GM12878 (cell line): ENCODE data around the gene IFNL1.
A peak's percentile ranks its signal among the peaks of the same experiment; 100 is the strongest.

Experiments used
- CEBPB ChIP-seq, 2 experiments: fragments of 150-350 bp in 1 of 2; IDR thresholded peaks; 2 replicates each; pipeline ENCODE4 v1.6.1; 2012 to 2014; ENCODE audit warnings: low read depth in 2 of 2, low read length in 2 of 2, borderline replicate concordance in 1 of 2, inconsistent platforms in 1 of 2
- CREM ChIP-seq: IDR thresholded peaks from 2 replicates; pipeline ENCODE4 v1.6.1; 2014; ENCODE audit warnings: antibody characterized with exemption, low read depth
- EZH2 ChIP-seq: IDR thresholded peaks from 2 replicates; pipeline ENCODE4 v1.6.1; 2012; ENCODE audit warnings: low read depth, mild to moderate bottlenecking, control low read depth, inconsistent platforms, low read length, borderline replicate concordance; ENCODE audit not compliant: control insufficient read depth
- NR2C2 ChIP-seq: IDR thresholded peaks from 2 replicates; pipeline ENCODE4 v1.6.1; 2011; ENCODE audit warnings: borderline replicate concordance, low read depth; ENCODE audit not compliant: control insufficient read depth, insufficient read length
- RAD21 ChIP-seq: IDR thresholded peaks from 2 replicates; pipeline ENCODE4 v1.6.1; 2011; ENCODE audit warnings: mild to moderate bottlenecking, low read depth, low read length, moderate library complexity; ENCODE audit not compliant: insufficient read depth
- SREBF2 ChIP-seq: IDR thresholded peaks from 2 replicates; pipeline ENCODE4 v1.6.1; 2012; ENCODE audit warnings: mild to moderate bottlenecking, low read length
- SUZ12 ChIP-seq: fragments of 200-600 bp; sonication (generic); IDR thresholded peaks from one replicate; pipeline ENCODE4 v1.6.1; 2018; ENCODE audit warnings: antibody characterized with exemption, mild to moderate bottlenecking; ENCODE audit not compliant: unreplicated experiment
- TCF7 ChIP-seq: IDR thresholded peaks from 2 replicates; pipeline ENCODE4 v1.6.1; 2014; ENCODE audit warnings: antibody characterized with exemption, borderline replicate concordance
- ZNF217 ChIP-seq: fragments of 450-650 bp; IDR thresholded peaks from 2 replicates; pipeline ENCODE4 v1.6.1; 2017; ENCODE audit warnings: antibody characterized with exemption, mild to moderate bottlenecking
- TF ChIP-seq, protein P1 (sequence below), 3 experiments: IDR thresholded peaks in 2 of 3; conservative IDR thresholded peaks in 1 of 3; 2 replicates each; pipeline ENCODE4 v1.5.1; 2011; ENCODE audit warnings: low read depth in 3 of 3, low read length in 3 of 3, mild to moderate bottlenecking in 3 of 3, control low read depth in 2 of 3, moderate library complexity in 2 of 3, inconsistent platforms in 1 of 3, mixed read lengths in 1 of 3; ENCODE audit not compliant: control insufficient read depth in 2 of 3, insufficient read depth in 1 of 3; ENCODE audit errors: extremely low read depth in 1 of 3

DNA sequence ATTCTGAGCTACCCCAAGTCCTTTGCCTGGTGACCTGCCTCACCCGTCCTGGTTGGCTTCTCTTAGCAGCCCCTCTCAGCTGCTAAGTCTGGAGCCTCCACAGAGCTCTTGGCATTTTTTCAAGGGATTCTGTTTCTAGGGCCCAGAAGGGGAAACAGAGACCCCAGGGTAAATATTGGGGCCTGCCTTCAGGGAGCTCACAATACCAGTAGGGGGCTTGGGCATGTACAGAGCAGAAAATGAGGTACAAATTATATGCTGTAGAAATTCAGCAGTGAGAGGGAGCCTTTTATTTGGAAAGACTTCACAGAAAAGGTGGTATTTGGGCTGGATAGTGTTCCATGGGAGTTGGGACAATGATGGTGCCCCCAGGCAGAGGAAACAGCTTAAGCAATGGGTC lies 49.7 kb downstream of the IFNL1 start:
- no peak for TF ChIP-seq TCF7
- TF ChIP-seq RAD21, result no peak
- TF ChIP-seq, protein P1, sequence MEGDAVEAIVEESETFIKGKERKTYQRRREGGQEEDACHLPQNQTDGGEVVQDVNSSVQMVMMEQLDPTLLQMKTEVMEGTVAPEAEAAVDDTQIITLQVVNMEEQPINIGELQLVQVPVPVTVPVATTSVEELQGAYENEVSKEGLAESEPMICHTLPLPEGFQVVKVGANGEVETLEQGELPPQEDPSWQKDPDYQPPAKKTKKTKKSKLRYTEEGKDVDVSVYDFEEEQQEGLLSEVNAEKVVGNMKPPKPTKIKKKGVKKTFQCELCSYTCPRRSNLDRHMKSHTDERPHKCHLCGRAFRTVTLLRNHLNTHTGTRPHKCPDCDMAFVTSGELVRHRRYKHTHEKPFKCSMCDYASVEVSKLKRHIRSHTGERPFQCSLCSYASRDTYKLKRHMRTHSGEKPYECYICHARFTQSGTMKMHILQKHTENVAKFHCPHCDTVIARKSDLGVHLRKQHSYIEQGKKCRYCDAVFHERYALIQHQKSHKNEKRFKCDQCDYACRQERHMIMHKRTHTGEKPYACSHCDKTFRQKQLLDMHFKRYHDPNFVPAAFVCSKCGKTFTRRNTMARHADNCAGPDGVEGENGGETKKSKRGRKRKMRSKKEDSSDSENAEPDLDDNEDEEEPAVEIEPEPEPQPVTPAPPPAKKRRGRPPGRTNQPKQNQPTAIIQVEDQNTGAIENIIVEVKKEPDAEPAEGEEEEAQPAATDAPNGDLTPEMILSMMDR (IDR thresholded peaks at IDR 0.05 in 2 of 3, conservative IDR thresholded peaks at IDR 0.05 in 1 of 3; ENCODE audit: control insufficient read depth in 2 of 3, extremely low read depth in 1 of 3, insufficient read depth in 1 of 3, low read depth in 3 of 3, low read length in 3 of 3), result peak in 2 of 3 experiments; percentile 24 to 26; a peak in 3 of 6 replicates
- no peak for TF ChIP-seq NR2C2
- TF ChIP-seq ZNF217, result no peak
- no peak for TF ChIP-seq SUZ12
- no peak for TF ChIP-seq CEBPB (IDR thresholded peaks at IDR 0.05; ENCODE audit: borderline replicate concordance in 1 of 2, low read depth in 2 of 2, low read length in 2 of 2)
- no peak for TF ChIP-seq SREBF2
- TF ChIP-seq CREM, result no peak
- TF ChIP-seq EZH2, result no peak
